HCT116 (cell line): Measurements from ENCODE around the gene BDNF.

Experiments
- EZH2phosphoT487 ChIP-seq: fragments of 200-600 bp; IDR thresholded peaks from 2 replicates; pipeline ENCODE4 v1.6.1; 2018; ENCODE audit warnings: antibody characterized with exemption, borderline replicate concordance
- SP1 ChIP-seq: IDR thresholded peaks from 2 replicates; pipeline ENCODE4 v1.6.1; 2012; ENCODE audit warnings: low read depth
- TF ChIP-seq, protein P1 (sequence below), 3 experiments: fragments of 200-600 bp in 1 of 3; sonication (generic) in 1 of 3; IDR thresholded peaks in 2 of 3; conservative IDR thresholded peaks in 1 of 3; 2 replicates each; pipeline ENCODE4 v1.5.1; 2012 to 2017; ENCODE audit warnings: low read depth in 2 of 3, low read length in 2 of 3, antibody characterized with exemption in 1 of 3, borderline replicate concordance in 1 of 3, control low read depth in 1 of 3, mild to moderate bottlenecking in 1 of 3, mixed read lengths in 1 of 3, mixed run types in 1 of 3, moderate library complexity in 1 of 3; ENCODE audit not compliant: insufficient read depth in 1 of 3
- TF ChIP-seq, protein P2 (sequence below): IDR thresholded peaks from 2 replicates; pipeline ENCODE4 v1.6.1; 2012
- TF ChIP-seq, protein P3 (sequence below): IDR thresholded peaks from 2 replicates; pipeline ENCODE4 v1.6.1; 2012

DNA sequence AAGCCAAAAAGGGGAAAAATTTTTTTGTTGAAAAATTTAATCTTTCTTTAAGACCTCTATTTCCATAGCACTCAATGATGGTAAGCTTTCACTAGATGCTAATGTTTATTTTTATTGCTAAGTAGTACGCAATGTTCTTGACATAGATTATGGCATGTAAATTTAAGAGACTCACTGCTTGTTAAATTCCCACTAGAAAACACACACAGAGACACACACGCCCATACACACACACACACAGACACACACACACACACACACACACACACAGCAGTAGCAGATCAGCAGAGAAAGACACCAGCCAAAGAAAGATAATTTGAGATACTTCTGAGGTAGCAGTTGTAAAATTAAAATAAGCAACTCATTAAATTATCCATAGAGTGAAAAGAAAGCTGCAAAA is 16.0 kb upstream of the BDNF start:
- TF ChIP-seq, protein P1, sequence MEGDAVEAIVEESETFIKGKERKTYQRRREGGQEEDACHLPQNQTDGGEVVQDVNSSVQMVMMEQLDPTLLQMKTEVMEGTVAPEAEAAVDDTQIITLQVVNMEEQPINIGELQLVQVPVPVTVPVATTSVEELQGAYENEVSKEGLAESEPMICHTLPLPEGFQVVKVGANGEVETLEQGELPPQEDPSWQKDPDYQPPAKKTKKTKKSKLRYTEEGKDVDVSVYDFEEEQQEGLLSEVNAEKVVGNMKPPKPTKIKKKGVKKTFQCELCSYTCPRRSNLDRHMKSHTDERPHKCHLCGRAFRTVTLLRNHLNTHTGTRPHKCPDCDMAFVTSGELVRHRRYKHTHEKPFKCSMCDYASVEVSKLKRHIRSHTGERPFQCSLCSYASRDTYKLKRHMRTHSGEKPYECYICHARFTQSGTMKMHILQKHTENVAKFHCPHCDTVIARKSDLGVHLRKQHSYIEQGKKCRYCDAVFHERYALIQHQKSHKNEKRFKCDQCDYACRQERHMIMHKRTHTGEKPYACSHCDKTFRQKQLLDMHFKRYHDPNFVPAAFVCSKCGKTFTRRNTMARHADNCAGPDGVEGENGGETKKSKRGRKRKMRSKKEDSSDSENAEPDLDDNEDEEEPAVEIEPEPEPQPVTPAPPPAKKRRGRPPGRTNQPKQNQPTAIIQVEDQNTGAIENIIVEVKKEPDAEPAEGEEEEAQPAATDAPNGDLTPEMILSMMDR (IDR thresholded peaks at IDR 0.05 in 2 of 3, conservative IDR thresholded peaks at IDR 0.05 in 1 of 3; ENCODE audit: borderline replicate concordance in 1 of 3, insufficient read depth in 1 of 3, low read depth in 2 of 3, low read length in 2 of 3), result no peak
- TF ChIP-seq, protein P2, sequence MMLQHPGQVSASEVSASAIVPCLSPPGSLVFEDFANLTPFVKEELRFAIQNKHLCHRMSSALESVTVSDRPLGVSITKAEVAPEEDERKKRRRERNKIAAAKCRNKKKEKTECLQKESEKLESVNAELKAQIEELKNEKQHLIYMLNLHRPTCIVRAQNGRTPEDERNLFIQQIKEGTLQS, result no peak
- no peak for TF ChIP-seq SP1
- TF ChIP-seq EZH2phosphoT487, result no peak
- TF ChIP-seq, protein P3, sequence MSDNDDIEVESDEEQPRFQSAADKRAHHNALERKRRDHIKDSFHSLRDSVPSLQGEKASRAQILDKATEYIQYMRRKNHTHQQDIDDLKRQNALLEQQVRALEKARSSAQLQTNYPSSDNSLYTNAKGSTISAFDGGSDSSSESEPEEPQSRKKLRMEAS, result no peak
